ENCODE measurements around the gene EIPR1.
"Not testable (repeated sequence)": the region's sequence is repeated elsewhere in the genome, so short reads cannot be mapped to it uniquely, and the experiment has no call there.

Gene EIPR1

DNA sequence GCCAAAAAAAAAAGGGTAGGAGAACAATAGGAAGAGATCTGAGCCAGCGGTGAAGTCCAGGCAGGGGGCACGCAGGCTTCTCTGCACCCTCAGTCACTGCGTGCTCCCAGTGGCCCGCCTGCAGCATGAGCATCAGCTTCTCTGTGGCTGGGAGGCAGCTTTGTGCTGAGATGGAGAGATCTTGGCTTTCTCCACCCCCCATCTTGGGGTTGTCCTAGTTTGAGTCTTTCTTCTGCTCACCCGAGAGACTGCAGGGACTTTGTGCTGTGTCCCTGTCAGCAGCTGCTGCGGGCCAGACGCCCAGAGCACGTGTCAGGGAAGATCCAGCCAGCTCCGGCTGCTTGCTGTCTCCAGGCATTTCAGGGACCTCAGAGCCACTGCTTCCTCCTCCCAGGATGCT lies 22.2 kb upstream of the EIPR1 start:
- DNase-seq, result no peak

DNA sequence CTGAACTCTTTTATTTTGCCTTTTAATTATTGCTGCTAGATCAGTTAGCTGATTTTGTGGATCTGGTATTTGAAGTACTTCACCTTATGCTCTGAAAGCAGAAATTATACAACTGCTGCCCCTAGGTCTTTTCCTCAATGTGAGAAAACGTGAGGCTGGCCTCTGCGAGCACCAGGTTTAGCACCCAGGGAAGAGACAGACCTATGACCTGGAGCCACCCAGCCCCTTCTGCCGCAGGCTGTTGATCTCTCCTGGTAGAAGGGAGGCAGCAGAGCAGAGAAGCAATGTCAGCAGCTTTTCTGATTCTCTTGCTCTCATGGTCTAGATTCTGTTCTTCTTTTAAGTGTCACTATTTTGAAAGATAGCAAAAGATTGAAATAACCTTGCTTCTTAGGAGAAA lies 21.8 kb upstream of the EIPR1 start:
- DNase-seq, result no peak

DNA sequence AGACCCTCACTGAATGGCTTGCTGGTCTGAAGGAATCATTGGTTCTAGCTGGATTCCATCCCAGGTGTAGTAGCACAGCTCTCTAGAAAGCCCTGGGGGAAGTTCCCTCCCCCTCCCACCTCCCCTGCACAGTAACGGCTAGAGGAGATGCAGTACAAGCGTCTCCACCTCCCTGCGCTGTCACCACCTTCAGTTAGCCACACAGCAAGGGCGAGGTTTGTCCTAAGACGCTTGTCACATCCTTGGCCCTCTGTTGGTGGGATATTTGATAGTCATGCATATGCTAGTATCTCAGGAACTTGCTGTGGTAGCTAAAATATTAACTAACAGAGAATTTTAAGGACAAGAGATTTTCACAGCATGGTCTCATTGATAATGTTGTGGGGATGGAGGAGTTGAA lies 21.2 kb upstream of the EIPR1 start:
- DNase-seq, result no peak

DNA sequence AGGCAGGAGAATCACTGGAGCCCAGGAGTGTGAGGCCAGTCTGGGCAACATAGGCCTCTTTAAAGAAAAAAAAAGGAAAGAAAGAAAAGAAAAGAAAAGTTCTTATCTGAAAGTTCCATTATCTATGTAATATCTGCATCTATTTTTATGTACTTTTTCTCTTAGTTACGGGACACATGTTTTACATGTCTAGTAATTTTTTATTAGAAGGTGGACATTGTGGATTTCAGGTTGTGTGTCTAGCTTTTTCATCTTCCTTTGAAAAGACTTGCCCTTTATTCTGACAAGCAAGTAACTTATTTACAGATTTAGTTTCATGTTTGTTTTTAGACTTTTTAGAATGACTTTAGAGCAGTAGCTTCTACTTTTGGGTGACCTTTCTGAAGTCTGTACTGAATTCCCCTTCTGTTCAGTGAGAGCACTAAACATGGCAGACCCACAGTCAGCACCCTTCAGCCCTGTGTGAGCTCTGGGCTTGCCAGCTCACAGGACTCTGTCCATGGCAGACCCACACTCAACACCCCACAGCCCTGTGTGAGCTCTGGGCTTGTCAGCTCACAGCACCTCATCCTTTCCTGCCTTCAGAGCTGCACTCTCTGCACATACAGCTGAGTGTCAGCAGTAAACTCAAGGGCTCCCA lies 19.4 kb upstream of the EIPR1 start:
- no peak for DNase-seq

DNA sequence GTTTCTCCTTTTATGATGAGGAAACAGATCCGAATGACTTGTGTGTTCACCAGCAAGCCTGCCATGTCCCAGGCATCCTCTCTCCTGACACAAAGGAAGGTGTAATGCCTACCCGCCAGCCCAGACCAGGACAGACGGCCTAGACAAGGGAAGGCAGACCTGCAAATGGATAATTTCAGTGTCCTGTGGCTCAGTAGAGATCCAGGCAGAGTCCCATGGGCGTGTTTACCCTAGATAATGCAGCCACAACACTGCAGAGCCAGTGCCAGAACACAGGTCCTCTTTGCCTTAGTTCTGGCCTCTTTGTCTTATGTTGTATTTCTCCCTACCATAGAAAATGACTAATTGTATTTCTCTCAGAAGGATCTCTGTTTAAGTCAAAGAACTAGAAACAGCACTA lies 14.6 kb upstream of the EIPR1 start:
- peak; percentile 30 for DNase-seq

DNA sequence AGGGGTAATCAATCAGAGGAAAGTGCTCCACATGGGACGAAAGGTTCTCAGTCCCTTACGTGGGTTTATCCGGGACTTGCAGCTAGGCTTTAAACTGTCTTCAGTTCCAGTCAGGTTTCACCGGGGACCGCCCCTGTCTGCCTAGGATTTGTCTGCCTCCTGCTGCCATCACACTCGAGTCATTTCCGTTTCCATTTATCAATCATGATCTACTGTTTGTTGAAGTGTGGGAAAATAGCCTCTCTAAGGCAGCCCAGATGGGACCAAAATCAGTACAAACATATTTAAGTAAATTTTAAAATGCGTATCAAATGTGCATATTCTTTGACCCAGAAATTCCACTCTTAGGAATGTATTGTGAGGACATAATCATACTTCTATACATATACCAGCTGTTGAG lies 12.4 kb upstream of the EIPR1 start:
- DNase-seq, result no peak

DNA sequence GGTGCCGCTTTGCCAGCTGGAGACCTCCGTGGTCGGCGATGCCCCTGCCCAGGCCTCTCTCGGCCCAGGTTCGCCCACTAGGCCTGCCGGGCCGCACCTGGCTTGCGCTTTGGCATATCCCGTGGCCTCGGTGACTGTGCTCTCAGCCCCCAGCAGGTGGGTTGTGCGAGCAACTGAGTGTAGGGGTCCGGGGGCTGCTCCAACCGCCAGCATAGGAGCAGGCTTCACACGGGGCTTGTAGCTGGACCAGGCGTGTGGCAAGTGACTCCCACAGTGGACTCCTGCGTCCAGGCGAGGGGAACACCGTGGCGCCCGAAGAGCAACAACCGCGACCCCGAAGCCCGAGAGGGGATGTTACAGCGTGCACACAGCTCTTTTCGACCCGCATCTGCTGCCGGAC lies 11.6 kb upstream of the EIPR1 start:
- DNase-seq, result no peak

DNA sequence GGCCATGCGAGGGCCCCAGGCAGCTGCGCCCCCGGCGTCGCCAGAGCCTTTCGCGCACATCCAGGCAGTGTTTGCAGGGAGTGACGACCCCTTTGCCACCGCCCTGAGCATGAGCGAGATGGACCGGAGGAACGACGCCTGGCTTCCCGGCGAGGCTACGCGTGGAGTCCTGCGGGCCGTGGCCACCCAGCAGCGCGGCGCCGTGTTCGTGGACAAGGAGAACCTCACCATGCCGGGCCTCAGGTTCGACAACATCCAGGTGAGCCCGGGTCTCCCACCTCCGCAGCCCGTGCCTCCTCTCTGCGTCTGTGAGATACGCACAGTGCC lies 10.8 kb upstream of the EIPR1 start:
- no peak for DNase-seq

DNA sequence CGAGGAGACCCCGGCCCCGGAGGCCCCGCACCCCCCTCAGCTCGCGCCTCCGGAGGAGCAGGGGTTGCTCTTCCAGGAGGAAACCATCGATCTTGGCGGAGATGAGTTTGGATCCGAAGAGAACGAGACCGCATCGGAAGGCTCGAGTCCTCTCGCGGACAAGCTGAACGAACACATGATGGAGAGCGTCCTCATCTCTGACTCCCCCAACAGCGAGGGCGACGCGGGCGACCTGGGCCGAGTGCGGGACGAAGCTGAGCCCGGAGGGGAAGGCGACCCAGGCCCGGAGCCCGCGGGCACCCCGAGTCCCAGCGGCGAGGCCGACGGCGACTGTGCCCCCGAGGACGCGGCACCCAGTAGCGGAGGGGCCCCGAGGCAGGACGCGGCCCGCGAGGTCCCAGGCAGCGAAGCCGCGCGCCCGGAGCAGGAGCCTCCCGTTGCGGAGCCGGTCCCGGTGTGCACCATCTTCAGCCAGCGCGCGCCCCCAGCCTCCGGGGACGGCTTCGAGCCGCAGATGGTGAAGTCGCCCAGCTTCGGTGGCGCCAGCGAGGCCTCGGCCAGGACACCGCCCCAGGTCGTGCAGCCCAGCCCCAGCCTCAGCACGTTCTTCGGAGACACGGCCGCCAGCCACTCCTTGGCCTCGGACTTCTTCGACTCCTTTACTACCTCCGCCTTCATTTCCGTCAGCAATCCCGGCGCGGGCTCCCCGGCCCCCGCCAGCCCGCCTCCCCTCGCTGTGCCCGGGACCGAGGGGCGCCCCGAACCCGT lies 10.2 kb upstream of the EIPR1 start:
- DNase-seq, result no peak

DNA sequence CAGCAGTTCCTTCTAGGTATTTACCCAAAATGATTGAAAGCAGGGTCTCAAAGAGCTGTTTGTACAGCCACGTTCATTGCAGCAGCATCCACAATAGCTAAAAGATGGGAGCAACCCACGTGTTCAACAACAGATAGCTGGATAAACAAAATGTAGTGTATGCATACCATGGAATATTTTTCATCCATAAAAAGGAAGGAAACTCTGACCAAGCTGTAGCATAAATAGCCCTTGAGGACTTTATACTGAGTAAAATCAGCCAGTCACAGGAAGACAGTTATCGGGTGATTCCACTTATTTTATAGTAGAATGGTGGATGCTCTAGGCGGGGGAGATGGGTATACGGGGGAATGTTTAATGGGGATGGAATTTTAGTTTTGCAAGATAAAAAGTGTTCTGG lies 9.4 kb upstream of the EIPR1 start:
- no peak for DNase-seq

DNA sequence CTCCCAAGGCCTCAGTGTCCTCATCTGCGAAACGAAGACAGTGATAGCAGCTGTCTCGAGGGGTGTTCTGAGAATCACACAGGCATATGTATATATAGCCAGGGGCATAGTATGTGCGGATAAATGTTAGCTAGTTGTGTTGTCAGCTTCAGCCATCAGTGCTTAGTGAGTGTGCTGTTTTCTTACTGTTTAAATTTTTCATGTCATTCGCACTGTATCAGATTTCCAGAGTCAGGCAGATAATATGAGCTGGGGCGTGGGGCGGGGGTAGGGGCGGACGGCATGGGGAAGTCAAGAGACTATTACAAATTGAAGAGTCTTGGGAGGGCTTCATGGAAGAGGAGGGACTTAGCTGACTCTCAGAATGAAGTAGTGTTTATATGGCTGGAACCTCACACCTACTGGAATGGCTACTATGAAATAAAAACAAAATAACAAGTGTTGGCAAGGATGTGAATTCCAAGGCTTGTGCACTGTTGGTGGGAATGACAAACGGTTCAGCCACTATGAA lies 8.9 kb upstream of the EIPR1 start:
- peak; percentile 10 for DNase-seq

DNA sequence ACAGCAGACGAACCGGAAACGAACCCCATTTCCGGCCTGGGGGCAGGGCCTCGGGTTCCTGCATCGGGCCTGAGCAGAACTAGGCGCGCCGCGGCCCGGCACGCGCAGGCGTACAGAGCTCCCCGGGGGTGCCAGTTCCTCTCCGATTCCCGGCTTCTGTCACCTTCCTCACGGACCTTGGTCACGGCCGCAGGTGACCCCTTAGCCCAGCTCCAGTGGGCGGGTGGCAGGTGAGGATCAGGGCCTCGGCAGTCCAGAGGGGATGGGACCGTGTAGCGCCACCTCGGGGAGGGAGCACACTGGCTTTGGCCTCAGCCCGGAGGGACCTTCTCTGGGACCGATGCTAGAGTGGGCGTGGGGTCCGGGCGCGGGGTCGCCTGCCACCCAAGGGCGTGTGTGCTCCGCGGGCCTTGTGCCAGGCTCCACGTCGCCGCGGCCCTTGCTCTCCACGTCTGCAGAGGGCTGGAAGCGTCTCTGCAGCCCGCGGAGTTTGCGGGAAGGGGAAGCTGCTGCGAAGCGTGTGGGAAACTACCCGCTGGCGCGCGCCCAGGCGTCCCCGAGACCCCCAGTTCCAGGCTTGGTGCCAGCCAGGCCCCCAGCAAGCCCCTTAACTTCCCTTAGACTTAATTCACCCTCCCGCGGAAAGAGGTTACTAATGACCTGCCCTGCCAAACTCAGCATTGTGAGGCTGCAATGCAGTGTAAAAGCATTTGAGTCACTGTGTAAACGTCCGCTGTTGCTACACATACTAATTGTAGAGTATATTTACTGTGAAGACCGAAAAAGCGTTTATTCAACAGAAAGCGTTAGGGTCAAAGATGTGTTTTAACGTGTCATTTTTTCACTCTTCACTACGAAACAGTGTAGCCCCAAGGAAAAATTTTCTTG lies 2.3 kb upstream of the EIPR1 start, which contains the start of gene TRAPPC12:
TSS of gene TRAPPC12 (plus strand) at position 48 of the 888 bp plus-strand sequence. CDS start 7,930 bp downstream, outside the sequence.
- peak; percentile 96 for DNase-seq

DNA sequence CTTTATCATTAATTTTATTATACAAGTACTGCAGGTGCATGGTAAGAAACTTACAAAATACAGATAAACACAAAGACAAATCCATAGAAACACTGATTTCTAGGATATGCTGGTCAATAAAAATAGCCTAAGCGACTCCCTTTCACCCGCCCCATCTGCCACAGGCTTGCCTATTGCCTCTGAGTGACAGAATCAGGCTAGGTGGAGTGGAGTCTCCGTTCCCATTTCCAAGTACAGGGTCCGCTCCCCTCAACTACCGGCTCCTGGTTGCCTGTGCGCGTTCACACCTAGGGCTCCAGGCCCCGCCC lies 1.7 kb upstream of the EIPR1 start:
- no peak for DNase-seq

DNA sequence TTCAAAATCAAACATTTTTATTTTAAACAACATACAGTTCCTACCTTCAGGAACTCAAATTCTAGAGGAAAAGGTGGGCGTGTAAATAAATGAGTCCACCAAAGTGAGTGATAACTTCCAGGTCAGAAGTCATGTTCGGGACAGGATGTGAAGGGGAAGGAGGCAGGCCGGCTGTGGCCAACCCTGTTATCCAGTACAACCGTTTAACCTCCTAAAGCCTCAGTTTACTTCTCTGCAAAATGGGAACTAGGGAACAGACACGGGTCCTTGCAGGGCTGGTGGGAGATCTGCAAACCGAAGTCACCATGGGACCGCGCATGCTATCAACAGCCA lies 373 bp downstream of the EIPR1 start:
- peak; percentile 87 for DNase-seq

DNA sequence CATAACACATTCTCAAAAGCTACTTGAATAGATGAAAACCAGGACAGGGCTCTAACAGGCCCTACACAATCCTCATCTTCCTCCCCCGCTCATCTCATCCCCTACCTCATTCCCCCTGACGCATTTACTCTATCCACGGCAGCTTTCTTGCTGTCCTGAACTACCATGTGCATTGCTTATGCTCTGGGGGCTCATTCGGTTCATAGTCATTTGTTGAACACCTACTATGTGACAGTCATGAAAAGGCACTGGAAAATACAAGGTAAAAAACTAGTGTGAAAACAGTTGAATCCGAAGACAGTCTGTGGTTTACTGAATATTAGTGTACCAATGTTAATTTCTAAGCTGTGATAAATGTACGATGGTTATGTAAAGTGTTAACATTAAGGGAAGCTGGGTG lies 797 bp downstream of the EIPR1 start:
- DNase-seq, result no peak

DNA sequence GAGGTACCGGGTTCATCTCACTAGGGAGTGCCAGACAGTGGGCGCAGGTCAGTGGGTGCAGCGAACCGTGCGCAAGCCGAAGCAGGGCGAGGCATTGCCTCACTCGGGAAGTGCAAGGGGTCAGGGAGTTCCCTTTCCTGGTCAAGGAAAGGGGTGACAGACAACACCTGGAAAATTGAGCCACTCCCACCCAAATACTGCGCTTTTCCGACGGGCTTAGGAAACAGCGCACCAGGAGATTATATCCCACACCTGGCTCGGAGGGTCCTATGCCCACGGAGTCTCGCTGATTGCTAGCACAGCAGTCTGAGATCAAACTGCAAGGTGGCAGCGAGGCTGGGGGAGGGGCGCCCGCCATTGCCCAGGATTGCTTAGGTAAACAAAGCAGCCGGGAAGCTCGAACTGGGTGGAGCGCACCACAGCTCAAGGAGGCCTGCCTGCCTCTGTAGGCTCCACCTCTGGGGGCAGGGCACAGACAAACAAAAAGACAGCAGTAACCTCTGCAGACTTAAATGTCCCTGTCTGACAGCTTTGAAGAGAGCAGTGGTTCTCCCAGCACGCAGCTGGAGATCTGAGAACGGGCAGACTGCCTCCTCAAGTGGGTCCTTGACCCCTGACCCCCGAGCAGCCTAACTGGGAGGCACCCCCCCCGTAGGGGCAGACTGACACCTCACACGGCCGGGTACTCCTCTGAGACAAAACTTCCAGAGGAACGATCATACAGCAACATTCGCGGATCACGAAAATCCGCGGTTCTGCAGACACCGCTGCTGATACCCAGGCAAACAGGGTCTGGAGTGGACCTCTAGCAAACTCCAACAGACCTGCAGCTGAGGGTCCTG lies 8.1 kb downstream of the EIPR1 start:
- not testable (repeated sequence) for DNase-seq

DNA sequence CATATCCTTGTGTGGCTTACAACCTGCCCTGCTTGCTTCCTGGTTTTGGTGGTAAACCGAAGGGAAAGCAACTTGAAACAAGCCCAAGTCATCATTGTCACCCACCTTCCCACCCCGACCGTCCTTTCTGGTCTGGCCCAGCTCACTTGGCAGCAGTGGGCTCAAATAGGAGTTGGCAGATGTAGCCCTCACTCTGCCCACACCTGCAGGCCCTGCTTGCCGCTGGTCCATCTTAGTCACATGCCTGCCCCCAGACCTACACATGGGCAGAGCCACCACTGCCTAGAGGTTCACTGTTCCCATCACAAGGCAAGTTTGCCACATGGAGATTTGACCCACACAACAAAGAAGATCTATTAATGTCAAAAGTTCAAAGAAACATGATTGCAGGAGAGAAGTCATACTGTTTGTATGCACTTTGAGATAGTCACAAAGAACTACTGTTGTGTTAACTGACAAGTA lies 9.3 kb downstream of the EIPR1 start:
- no peak for DNase-seq

DNA sequence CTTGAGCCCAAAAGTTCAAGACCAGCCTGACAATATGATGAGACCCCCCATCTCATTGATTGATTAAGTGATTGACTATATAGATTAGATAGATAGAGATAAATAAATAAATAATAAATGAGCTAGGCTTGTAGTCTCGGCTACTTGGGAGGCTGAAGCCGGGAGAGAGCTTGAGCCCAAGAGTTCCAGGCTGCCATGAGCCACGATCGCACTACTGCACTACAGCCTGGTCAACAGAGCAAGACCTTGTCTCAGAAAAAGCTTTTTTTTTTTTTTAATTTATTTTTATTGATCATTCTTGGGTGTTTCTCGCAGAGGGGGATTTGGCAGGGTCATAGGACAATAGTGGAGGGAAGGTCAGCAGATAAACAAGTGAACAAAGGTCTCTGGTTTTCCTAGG lies 12.4 kb downstream of the EIPR1 start:
- no peak for DNase-seq

DNA sequence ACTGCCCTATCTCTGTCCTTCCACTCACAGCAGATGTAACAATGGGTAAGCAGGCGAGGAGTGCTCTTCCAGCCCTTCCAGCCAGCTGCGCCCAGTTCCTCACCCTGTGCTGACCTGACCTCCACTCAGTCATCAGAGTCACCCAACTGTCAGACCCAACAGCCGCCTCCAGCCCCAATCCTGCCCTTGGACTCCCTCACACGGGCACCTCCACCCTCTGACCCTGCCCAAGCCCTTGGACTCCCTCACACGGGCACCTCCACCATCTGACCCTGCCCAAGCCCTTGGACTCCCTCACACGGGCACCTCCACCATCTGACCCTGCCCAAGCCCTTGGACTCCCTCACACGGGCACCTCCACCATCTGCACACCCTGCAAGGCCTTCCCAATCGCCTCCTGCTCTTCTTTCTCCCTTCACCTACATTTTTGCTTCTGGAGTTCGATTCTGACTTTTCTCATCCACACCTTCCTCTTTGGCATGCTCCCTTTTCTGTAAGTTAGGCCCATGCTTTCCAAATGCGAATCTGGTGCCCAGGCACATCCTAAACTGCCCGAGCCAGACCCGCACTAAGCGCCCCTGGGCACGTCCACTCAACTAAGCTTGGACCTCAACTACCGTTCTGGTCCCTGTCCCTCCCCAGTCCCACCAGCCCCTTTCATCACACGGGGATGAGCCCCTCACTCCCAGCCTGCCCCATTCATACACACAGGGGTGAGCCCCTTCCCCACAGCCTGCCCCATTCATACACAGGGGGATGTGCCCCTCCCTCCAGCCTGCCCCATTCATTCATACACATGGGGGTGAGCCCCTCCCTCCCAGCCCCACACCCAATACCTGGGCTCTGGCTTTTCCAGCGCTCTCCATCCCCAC lies 15.9 kb downstream of the EIPR1 start:
- no peak for DNase-seq

DNA sequence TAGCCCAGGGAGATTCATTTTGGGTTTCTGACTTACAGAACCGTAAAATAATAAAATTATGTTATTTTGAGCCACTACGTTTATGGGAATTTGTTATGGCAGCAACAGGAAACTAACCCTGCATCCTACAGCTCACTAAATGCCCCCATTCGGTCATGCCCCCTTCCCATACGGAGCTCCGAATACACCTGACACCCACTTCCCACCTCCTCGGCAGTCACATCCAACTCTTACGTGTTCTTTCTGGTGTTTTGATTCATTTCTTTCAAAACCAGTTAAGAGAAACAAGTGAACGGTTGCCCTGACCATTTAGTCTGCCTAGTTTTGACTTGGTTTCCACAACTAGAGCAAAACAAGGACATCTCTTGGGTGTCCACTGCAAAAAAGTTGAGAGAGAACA lies 19.7 kb downstream of the EIPR1 start:
- no peak for DNase-seq

DNA sequence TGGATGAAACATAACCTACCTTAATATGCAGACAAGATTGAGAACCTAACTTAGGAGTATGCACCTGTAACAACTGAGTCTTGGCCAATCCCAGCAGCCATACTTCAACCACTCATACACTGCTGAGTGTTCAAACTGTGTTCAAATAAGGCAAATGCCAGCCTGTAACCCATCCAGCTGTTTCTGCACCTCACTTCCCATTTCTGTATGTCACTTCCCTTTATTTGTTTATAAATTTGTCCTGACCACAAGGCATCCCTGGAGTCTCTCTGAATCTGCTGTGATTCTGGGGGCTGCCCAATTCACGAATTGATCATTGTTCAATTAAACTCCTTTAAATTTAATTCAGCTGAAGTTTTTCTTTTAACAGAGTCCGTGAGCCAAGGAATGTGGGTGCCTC lies 20.2 kb downstream of the EIPR1 start:
- DNase-seq, result peak; percentile 43

DNA sequence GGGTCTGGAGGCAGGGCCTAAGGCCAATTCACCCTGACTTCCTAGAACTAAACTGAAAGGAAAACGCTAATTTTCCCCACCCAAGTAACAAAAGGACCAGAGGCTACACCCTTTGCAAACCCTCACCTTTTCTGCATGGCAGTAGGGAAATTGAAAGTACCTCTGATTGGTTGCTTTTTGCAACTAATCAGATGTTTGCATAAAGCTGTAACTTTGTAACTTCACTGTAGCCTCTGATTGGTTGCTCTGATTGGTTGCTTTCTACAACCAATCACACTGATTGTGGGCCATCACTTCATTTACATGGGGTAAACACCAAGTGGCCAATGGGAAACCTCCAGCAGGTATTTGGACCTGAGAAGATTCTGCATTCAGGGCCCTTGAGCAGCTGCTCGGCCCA lies 20.8 kb downstream of the EIPR1 start:
- no peak for DNase-seq
